ENCODE data around the gene A4GALT.

Gene A4GALT

DNA sequence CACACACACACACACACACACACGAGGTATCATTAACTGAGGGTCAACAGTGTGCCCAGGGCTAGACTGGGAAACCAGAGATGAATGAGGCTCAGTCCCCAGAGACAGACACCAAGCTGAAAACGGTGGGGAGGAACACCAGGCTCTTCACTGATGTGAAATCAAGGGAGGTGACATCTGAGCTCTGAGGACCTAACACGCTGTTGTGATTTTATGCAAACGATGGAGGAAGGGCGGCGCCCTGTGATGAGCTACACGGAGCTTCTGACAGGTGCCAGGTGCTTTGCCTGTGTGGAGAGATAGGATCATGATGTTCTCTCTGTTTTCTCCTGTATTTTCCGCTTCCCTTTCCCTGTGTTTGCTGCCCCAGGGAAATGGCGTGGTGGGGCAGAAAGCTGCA, 65.0 kb downstream of the A4GALT start:
- TF ChIP-seq SIN3A (IDR thresholded peaks at IDR 0.05; ENCODE audit: borderline replicate concordance, insufficient read depth, low read length) (no peak), TAF1 (IDR thresholded peaks at IDR 0.05; ENCODE audit: borderline replicate concordance, insufficient read depth, low read length) (no peak), FOXP2 (optimal IDR thresholded peaks at IDR 0.05; ENCODE audit: borderline replicate concordance, extremely low read depth, extremely low read length, insufficient read depth) (no peak), POLR2AphosphoS5 (IDR thresholded peaks at IDR 0.05; ENCODE audit: low read depth, low read length) (no peak)
- TF ChIP-seq, protein P1, sequence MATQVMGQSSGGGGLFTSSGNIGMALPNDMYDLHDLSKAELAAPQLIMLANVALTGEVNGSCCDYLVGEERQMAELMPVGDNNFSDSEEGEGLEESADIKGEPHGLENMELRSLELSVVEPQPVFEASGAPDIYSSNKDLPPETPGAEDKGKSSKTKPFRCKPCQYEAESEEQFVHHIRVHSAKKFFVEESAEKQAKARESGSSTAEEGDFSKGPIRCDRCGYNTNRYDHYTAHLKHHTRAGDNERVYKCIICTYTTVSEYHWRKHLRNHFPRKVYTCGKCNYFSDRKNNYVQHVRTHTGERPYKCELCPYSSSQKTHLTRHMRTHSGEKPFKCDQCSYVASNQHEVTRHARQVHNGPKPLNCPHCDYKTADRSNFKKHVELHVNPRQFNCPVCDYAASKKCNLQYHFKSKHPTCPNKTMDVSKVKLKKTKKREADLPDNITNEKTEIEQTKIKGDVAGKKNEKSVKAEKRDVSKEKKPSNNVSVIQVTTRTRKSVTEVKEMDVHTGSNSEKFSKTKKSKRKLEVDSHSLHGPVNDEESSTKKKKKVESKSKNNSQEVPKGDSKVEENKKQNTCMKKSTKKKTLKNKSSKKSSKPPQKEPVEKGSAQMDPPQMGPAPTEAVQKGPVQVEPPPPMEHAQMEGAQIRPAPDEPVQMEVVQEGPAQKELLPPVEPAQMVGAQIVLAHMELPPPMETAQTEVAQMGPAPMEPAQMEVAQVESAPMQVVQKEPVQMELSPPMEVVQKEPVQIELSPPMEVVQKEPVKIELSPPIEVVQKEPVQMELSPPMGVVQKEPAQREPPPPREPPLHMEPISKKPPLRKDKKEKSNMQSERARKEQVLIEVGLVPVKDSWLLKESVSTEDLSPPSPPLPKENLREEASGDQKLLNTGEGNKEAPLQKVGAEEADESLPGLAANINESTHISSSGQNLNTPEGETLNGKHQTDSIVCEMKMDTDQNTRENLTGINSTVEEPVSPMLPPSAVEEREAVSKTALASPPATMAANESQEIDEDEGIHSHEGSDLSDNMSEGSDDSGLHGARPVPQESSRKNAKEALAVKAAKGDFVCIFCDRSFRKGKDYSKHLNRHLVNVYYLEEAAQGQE (IDR thresholded peaks at IDR 0.05; ENCODE audit: insufficient read depth in 1 of 2, low read depth in 2 of 2, low read length in 2 of 2) = no peak

DNA sequence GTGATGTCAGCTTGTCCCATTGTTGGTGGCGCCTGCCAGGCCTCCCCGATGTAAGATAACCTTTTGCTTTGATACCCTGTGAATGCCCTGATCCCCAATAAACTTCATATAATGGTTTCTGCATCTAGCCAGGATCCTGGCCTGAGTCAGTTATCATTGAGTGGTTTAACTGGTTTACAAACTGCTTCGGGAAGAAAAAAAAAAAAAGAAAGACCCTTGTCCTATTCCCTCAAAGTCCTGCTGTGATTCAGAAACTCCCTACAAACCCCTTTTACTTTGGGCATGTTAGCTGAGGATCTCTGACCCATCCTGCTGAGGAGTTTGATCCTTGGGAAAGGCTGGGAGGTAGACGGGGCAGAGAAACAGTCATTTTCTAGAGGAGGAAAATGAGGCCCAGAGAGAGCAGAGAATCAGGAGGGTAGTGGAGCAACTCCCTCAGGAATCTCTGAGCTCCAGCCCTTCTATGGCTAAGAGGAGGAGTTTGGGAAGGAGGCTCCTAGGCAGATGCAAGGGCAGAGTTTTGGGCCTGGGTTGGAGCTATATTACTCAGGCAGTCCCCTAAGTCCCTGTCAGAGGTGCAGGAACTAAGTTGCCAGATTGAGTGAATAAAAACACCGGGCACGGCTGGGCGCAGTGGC, 66.1 kb downstream of the A4GALT start:
- TF ChIP-seq FOXP2 (optimal IDR thresholded peaks at IDR 0.05; ENCODE audit: borderline replicate concordance, extremely low read depth, extremely low read length, insufficient read depth) (no peak), POLR2AphosphoS5 (IDR thresholded peaks at IDR 0.05; ENCODE audit: low read depth, low read length) (no peak), TAF1 (IDR thresholded peaks at IDR 0.05; ENCODE audit: borderline replicate concordance, insufficient read depth, low read length) (no peak)
- TF ChIP-seq, protein P1 (IDR thresholded peaks at IDR 0.05; ENCODE audit: insufficient read depth in 1 of 2, low read depth in 2 of 2, low read length in 2 of 2) = no peak

GRCh38 chr22:42653999-42654398, 66.7 kb downstream of the A4GALT start:
- TF ChIP-seq, protein P1 (IDR thresholded peaks at IDR 0.05; ENCODE audit: insufficient read depth in 1 of 2, low read depth in 2 of 2, low read length in 2 of 2) = no peak
- TF ChIP-seq POLR2AphosphoS5 (IDR thresholded peaks at IDR 0.05; ENCODE audit: low read depth, low read length) = no peak
- TF ChIP-seq SIN3A (IDR thresholded peaks at IDR 0.05; ENCODE audit: borderline replicate concordance, insufficient read depth, low read length) = no peak
- TF ChIP-seq FOXP2 (optimal IDR thresholded peaks at IDR 0.05; ENCODE audit: borderline replicate concordance, extremely low read depth, extremely low read length, insufficient read depth) = no peak
- no peak for TF ChIP-seq TAF1 (IDR thresholded peaks at IDR 0.05; ENCODE audit: borderline replicate concordance, insufficient read depth, low read length)

DNA sequence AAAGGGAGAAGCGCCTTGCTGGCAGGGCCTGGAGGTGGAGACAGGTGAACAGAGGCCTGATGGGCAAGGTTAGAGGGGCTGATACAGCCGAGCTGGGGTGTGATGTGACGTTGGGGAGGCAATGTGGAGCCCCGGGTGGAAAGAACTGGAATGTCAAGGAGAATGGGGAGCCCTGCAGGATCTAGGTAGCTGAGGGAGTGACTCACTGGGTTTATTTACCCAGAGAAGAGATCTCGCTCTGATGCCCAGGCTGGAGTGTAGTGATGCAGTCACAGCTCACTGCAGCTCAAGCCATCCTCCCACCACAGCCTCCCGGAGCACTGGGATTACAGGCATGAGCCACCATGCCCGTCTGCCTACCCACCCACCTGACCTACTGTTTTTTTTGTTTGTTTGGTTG, 69.5 kb downstream of the A4GALT start:
- TF ChIP-seq FOXP2 (optimal IDR thresholded peaks at IDR 0.05; ENCODE audit: borderline replicate concordance, extremely low read depth, extremely low read length, insufficient read depth) = no peak
- TF ChIP-seq SIN3A (IDR thresholded peaks at IDR 0.05; ENCODE audit: borderline replicate concordance, insufficient read depth, low read length) = no peak
- TF ChIP-seq POLR2AphosphoS5 (IDR thresholded peaks at IDR 0.05; ENCODE audit: low read depth, low read length) = no peak
- no peak for TF ChIP-seq TAF1 (IDR thresholded peaks at IDR 0.05; ENCODE audit: borderline replicate concordance, insufficient read depth, low read length)
- TF ChIP-seq, protein P1 (IDR thresholded peaks at IDR 0.05; ENCODE audit: insufficient read depth in 1 of 2, low read depth in 2 of 2, low read length in 2 of 2) = no peak
